HEK293 (cell line): Measurements from ENCODE around the gene LEPR.

ENCODE experiments used
- KLF10 ChIP-seq: fragments of 450-650 bp; IDR thresholded peaks from 2 replicates; pipeline ENCODE4 v1.5.1; 2018; ENCODE audit warnings: missing biosample characterization, mild to moderate bottlenecking, missing genetic modification characterization
- MEIS1 ChIP-seq: sonication (generic); formaldehyde crosslinking; IDR thresholded peaks from 2 replicates; pipeline ENCODE4 v1.8.1; 2022; ENCODE audit warnings: missing genetic modification reagents, mild to moderate bottlenecking, borderline replicate concordance
- MYNN ChIP-seq: fragments of 450-650 bp; formaldehyde crosslinking; IDR thresholded peaks from 2 replicates; pipeline ENCODE4 v1.5.1; 2016; ENCODE audit warnings: missing biosample characterization, missing genetic modification characterization, borderline replicate concordance
- YY1 ChIP-seq: fragments of 450-650 bp; formaldehyde crosslinking; IDR thresholded peaks from 2 replicates; pipeline ENCODE4 v1.5.1; 2018; ENCODE audit warnings: missing biosample characterization, missing genetic modification characterization
- ZBTB1 ChIP-seq: fragments of 450-650 bp; formaldehyde crosslinking; IDR thresholded peaks from 2 replicates; pipeline ENCODE4 v1.5.1; 2016; ENCODE audit warnings: missing biosample characterization, missing genetic modification characterization
- ZBTB8A ChIP-seq: fragments of 450-650 bp; formaldehyde crosslinking; IDR thresholded peaks from 2 replicates; pipeline ENCODE4 v1.5.1; 2016; ENCODE audit warnings: missing biosample characterization, missing genetic modification characterization
- ZNF133 ChIP-seq: fragments of 450-650 bp; formaldehyde crosslinking; IDR thresholded peaks from 2 replicates; pipeline ENCODE4 v1.5.1; 2016; ENCODE audit warnings: missing biosample characterization, missing genetic modification characterization
- ZNF140 ChIP-seq: fragments of 450-650 bp; formaldehyde crosslinking; IDR thresholded peaks from 2 replicates; pipeline ENCODE4 v1.5.1; 2016; ENCODE audit warnings: missing biosample characterization, missing genetic modification characterization
- ZNF202 ChIP-seq: fragments of 450-650 bp; formaldehyde crosslinking; IDR thresholded peaks from 2 replicates; pipeline ENCODE4 v1.5.1; 2016; ENCODE audit warnings: missing biosample characterization, missing genetic modification characterization, borderline replicate concordance
- TF ChIP-seq, protein P1 (sequence below): fragments of 450-650 bp; formaldehyde crosslinking; IDR thresholded peaks from 2 replicates; pipeline ENCODE4 v1.5.1; 2016; ENCODE audit warnings: missing biosample characterization, missing genetic modification characterization
- TF ChIP-seq, protein P2 (sequence below): IDR thresholded peaks from 2 replicates; pipeline ENCODE4 v1.6.1; 2011; ENCODE audit warnings: mild to moderate bottlenecking, low read depth, low read length, borderline replicate concordance
- TF ChIP-seq, protein P3 (sequence below): fragments of 450-650 bp; formaldehyde crosslinking; IDR thresholded peaks from 2 replicates; pipeline ENCODE4 v1.5.1; 2017; ENCODE audit warnings: missing biosample characterization, missing genetic modification characterization
- TF ChIP-seq, protein P4 (sequence below): fragments of 450-650 bp; formaldehyde crosslinking; IDR thresholded peaks from 2 replicates; pipeline ENCODE4 v1.5.1; 2016; ENCODE audit warnings: missing biosample characterization, missing genetic modification characterization
- TF ChIP-seq, protein P5 (sequence below): fragments of 450-650 bp; formaldehyde crosslinking; conservative IDR thresholded peaks from 2 replicates; pipeline ENCODE4 v1.5.1; 2016; ENCODE audit warnings: low read depth, missing biosample characterization, missing genetic modification characterization

DNA sequence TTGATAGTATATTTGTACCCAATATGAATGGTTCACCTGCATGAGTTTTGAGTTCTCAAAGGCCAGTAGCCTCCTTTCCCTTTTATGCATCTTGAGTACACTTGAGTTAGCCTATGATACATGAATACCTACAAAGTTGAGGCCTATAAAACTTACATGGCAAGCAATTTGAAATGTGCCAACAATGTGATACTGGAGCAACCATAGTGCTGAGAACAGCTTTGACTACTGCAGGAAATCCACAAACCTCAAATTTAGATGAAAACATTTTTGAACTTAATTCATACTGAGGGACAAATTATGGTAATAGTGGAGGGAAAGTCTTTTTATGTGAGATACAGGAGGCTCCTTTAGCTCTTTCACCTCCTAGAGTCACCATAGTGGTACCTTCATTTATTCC, 37.4 kb downstream of the LEPR start:
- TF ChIP-seq, protein P1, sequence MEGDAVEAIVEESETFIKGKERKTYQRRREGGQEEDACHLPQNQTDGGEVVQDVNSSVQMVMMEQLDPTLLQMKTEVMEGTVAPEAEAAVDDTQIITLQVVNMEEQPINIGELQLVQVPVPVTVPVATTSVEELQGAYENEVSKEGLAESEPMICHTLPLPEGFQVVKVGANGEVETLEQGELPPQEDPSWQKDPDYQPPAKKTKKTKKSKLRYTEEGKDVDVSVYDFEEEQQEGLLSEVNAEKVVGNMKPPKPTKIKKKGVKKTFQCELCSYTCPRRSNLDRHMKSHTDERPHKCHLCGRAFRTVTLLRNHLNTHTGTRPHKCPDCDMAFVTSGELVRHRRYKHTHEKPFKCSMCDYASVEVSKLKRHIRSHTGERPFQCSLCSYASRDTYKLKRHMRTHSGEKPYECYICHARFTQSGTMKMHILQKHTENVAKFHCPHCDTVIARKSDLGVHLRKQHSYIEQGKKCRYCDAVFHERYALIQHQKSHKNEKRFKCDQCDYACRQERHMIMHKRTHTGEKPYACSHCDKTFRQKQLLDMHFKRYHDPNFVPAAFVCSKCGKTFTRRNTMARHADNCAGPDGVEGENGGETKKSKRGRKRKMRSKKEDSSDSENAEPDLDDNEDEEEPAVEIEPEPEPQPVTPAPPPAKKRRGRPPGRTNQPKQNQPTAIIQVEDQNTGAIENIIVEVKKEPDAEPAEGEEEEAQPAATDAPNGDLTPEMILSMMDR: no peak
- TF ChIP-seq MYNN (tag by site-specific recombination) (no peak), ZNF140 (tag by site-specific recombination) (no peak), MEIS1 (CRISPR knock-in tag) (no peak), YY1 (tag by site-specific recombination) (no peak), ZNF202 (tag by site-specific recombination) (no peak), KLF10 (tag by site-specific recombination) (no peak), ZNF133 (tag by site-specific recombination) (no peak), ZBTB8A (no peak), ZBTB1 (no peak)
- TF ChIP-seq, protein P2, sequence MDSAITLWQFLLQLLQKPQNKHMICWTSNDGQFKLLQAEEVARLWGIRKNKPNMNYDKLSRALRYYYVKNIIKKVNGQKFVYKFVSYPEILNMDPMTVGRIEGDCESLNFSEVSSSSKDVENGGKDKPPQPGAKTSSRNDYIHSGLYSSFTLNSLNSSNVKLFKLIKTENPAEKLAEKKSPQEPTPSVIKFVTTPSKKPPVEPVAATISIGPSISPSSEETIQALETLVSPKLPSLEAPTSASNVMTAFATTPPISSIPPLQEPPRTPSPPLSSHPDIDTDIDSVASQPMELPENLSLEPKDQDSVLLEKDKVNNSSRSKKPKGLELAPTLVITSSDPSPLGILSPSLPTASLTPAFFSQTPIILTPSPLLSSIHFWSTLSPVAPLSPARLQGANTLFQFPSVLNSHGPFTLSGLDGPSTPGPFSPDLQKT: no peak
- TF ChIP-seq, protein P3, sequence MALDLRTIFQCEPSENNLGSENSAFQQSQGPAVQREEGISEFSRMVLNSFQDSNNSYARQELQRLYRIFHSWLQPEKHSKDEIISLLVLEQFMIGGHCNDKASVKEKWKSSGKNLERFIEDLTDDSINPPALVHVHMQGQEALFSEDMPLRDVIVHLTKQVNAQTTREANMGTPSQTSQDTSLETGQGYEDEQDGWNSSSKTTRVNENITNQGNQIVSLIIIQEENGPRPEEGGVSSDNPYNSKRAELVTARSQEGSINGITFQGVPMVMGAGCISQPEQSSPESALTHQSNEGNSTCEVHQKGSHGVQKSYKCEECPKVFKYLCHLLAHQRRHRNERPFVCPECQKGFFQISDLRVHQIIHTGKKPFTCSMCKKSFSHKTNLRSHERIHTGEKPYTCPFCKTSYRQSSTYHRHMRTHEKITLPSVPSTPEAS (tag by site-specific recombination): no peak
- TF ChIP-seq, protein P4, sequence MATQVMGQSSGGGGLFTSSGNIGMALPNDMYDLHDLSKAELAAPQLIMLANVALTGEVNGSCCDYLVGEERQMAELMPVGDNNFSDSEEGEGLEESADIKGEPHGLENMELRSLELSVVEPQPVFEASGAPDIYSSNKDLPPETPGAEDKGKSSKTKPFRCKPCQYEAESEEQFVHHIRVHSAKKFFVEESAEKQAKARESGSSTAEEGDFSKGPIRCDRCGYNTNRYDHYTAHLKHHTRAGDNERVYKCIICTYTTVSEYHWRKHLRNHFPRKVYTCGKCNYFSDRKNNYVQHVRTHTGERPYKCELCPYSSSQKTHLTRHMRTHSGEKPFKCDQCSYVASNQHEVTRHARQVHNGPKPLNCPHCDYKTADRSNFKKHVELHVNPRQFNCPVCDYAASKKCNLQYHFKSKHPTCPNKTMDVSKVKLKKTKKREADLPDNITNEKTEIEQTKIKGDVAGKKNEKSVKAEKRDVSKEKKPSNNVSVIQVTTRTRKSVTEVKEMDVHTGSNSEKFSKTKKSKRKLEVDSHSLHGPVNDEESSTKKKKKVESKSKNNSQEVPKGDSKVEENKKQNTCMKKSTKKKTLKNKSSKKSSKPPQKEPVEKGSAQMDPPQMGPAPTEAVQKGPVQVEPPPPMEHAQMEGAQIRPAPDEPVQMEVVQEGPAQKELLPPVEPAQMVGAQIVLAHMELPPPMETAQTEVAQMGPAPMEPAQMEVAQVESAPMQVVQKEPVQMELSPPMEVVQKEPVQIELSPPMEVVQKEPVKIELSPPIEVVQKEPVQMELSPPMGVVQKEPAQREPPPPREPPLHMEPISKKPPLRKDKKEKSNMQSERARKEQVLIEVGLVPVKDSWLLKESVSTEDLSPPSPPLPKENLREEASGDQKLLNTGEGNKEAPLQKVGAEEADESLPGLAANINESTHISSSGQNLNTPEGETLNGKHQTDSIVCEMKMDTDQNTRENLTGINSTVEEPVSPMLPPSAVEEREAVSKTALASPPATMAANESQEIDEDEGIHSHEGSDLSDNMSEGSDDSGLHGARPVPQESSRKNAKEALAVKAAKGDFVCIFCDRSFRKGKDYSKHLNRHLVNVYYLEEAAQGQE (tag by site-specific recombination): no peak
- TF ChIP-seq, protein P5, sequence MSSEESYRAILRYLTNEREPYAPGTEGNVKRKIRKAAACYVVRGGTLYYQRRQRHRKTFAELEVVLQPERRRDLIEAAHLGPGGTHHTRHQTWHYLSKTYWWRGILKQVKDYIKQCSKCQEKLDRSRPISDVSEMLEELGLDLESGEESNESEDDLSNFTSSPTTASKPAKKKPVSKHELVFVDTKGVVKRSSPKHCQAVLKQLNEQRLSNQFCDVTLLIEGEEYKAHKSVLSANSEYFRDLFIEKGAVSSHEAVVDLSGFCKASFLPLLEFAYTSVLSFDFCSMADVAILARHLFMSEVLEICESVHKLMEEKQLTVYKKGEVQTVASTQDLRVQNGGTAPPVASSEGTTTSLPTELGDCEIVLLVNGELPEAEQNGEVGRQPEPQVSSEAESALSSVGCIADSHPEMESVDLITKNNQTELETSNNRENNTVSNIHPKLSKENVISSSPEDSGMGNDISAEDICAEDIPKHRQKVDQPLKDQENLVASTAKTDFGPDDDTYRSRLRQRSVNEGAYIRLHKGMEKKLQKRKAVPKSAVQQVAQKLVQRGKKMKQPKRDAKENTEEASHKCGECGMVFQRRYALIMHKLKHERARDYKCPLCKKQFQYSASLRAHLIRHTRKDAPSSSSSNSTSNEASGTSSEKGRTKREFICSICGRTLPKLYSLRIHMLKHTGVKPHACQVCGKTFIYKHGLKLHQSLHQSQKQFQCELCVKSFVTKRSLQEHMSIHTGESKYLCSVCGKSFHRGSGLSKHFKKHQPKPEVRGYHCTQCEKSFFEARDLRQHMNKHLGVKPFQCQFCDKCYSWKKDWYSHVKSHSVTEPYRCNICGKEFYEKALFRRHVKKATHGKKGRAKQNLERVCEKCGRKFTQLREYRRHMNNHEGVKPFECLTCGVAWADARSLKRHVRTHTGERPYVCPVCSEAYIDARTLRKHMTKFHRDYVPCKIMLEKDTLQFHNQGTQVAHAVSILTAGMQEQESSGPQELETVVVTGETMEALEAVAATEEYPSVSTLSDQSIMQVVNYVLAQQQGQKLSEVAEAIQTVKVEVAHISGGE (tag by site-specific recombination): no peak
